ENCODE data around the gene C16orf74.

DNA sequence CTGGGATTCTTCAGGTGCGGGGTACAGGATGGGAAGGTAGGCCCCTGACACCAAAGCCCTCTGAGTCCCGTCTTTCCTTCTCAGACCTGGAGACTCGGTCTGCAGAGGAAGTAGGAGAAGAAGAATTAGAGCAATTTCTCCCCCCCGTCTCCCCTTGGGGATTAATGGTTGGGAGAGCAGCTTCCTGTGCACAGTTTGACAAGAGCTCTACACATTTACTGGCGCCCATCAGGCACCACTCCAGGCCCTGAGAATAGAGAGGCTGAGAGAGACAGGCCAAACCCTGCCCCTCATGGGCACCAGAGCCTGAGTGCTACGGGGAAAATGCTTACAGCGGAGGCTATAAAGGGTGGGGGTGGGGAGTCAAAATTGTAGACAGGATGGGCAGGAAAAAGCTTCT lies 3.5 kb upstream of the C16orf74 start:
- TF ChIP-seq, protein P1, sequence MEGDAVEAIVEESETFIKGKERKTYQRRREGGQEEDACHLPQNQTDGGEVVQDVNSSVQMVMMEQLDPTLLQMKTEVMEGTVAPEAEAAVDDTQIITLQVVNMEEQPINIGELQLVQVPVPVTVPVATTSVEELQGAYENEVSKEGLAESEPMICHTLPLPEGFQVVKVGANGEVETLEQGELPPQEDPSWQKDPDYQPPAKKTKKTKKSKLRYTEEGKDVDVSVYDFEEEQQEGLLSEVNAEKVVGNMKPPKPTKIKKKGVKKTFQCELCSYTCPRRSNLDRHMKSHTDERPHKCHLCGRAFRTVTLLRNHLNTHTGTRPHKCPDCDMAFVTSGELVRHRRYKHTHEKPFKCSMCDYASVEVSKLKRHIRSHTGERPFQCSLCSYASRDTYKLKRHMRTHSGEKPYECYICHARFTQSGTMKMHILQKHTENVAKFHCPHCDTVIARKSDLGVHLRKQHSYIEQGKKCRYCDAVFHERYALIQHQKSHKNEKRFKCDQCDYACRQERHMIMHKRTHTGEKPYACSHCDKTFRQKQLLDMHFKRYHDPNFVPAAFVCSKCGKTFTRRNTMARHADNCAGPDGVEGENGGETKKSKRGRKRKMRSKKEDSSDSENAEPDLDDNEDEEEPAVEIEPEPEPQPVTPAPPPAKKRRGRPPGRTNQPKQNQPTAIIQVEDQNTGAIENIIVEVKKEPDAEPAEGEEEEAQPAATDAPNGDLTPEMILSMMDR (optimal IDR thresholded peaks at IDR 0.05 in 1 of 3, IDR thresholded peaks at IDR 0.05 in 1 of 3, conservative IDR thresholded peaks at IDR 0.05 in 1 of 3; ENCODE audit: extremely low read depth in 1 of 3, insufficient read depth in 2 of 3, low read length in 3 of 3): no peak
- no peak for TF ChIP-seq EZH2 (IDR thresholded peaks at IDR 0.05; ENCODE audit: low read length)

All from keratinocyte (primary cell).